GM19324 (cell line): ENCODE results near the gene SLF2.

Experiments
- ATAC-seq: cut with Tn5 transposase; IDR thresholded peaks from one replicate; pipeline ENCODE4 v1.9.1; 2021; ENCODE audit warnings: mild to moderate bottlenecking, moderate library complexity; ENCODE audit not compliant: unreplicated experiment, low FRiP score

SLF2 gene

GRCh38 chr10:100977436-100977835 is 64.7 kb downstream of the SLF2 start:
- no peak for ATAC-seq

GRCh38 chr10:100978121-100978900 is 65.5 kb downstream of the SLF2 start:
- ATAC-seq = no peak

DNA sequence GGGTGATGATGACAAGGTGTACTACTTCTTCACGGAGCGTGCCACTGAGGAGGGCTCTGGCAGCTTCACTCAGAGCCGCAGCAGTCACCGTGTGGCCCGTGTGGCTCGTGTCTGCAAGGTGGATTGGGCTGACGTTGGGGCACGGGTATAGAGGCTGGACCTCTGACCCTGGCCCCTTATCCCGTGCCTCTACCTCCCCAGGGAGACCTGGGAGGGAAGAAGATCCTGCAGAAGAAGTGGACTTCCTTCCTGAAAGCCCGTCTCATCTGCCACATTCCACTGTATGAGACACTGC is 66.1 kb downstream of the SLF2 start:
- no peak for ATAC-seq

GRCh38 chr10:100979791-100980272 is 67.1 kb downstream of the SLF2 start:
- ATAC-seq = no peak

GRCh38 chr10:100980311-100980710 is 67.5 kb downstream of the SLF2 start:
- ATAC-seq = no peak

GRCh38 chr10:100980711-100981110 is 67.9 kb downstream of the SLF2 start:
- no peak for ATAC-seq

DNA sequence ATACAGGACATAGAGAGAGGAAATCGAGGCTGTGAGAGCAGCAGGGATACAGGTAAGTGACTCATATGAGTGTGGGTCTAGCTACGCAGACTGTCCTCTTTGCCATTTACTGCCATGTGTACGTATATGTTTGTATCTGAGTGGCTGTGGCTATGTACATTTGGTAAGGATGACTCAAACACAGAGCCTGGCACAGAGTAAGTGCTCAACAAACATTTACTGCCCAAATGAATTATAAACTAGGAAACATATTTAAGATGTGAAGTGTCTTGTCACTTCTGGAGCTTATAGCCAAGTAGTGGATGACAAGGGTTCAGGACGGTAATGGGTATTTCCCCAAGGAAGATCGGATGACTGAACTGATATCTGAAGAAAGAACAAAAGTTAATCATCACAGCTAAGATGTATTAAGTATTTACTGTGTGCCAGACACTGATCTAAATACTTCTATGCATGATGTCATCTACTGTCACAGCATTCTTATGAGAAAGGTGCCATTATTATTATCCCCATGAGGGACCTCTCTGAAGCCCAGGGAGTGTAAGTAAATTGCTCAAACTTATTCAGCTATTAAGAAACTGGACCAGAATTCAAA is 68.5 kb downstream of the SLF2 start:
- ATAC-seq = no peak

DNA sequence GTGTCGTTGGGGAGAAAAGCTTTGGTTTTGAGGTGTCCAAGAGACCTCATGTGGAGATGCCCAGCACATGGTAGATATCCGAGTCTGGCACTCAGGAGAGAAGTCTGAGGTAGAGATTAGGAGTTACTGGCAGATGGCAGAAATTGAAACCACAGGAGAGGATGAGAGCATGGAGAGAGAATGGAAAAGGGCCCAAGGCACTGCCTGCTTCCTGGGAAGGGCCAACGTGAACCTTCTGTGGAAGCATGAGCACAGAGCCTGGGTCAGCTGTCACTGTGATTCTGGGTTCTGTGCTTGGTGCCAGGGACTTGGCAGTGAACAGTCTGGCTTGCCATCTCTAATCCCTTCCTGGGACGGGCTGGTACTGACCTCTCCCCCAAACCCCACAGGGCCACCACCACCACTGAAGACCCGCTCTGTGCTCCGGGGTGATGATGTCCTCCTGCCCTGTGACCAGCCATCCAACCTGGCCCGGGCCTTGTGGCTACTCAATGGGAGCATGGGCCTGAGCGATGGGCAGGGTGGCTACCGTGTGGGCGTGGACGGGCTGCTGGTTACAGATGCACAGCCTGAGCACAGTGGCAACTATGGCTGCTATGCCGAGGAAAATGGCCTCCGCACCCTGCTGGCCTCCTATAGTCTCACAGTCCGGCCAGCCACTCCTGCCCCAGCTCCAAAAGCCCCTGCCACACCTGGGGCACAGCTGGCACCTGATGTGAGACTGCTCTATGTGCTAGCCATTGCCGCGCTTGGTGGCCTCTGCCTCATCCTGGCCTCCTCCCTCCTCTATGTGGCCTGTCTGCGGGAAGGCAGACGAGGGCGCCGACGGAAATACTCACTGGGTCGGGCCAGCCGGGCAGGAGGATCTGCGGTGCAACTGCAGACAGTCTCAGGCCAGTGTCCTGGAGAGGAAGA is 70.4 kb downstream of the SLF2 start:
- no peak for ATAC-seq

DNA sequence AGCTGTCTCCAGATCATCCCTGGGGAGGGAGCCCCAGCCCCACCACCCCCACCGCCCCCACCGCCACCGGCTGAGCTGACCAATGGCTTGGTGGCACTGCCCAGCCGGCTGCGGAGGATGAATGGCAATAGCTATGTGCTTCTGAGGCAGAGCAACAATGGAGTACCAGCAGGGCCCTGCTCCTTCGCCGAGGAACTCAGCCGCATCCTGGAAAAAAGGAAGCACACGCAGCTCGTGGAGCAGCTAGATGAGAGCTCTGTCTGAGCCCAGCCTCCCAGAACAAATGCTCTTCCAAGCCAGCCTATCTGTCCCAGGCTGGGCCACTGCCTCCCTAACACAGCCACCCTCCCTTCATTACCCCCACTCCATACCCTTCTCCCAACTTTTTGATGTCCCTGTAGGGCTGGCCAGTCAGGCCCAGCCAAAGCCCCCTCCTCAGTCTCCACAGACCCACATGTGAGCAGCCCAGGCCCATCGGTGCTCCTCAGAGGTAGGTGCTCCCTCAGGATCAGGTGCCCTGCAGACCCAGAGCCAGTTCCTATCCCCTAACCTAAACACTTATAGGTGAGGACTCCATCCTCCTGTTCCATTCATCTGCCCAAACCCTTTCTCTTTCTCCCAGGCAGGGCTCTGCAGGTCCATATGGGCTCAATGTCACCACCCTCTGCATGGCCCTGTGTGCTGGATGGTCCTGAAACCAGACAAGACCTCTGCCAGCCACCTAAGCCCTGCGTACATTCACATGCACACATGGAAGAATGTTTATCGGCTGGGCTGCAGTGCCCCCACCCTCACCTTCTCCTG is 71.3 kb downstream of the SLF2 start:
- ATAC-seq = no peak

DNA sequence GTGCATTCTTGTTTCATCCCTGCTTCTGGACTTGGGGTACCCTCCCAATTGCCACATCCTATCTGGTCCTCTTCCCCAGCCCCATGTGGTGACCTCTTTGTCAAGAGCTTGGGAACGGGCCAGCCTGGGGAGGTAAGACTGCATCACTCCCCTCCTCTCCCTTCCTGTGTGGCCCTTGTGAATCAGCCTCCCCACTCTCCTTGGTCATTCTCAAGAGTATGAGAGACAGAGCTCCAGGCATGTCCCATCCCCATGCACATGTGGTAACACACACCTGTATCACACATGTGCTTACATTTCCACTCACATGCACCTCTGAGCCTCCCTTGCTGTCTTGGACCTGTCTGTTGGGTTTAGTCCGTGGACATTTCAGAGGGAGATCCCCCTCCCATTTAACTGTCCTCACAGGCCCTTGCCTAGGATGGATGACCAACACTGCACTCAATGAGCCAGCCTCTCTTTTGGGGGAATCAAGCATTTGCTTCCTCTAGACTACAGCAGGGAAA is 72.0 kb downstream of the SLF2 start:
- no peak for ATAC-seq

- ATAC-seq = no peak
Measured at GRCh38 chr10:100985336-100985735, 72.6 kb downstream of the SLF2 start.

GRCh38 chr10:100986623-100986951 is 73.8 kb downstream of the SLF2 start:
- no peak for ATAC-seq

DNA sequence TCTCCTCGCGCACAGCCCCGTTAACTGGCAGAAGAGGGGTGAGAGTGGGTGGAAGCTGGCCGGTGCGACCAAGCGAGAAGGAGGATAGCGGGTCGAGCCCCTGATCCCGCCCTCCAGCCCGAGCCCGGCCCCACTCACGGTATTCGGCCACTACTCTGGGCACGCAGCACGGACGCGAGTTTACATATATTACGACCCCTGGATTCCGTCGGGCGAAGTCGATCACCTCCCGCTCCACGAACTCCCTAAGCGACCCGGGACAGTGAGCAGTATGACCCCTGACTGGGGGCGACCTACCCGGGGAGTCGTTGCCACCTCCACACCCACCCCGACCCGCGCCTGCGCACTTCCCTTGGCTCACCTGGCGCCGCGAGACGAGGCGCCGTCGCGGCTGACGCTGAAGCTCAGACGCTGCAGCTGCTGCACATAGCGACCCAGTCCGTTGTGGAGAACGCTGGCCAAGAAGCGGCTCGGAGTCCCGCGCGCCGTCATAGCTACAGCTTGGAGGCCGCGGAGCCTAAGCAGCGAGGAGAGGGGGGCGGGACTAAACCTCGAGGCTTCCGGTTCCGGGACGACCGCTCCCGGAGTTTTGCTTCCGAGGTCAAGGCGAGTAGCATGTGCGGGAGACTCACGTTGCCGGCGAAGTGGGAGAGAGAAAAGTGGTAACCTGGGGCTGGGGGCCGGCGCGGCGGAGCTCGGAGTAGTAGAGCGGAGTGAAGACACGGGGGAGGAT is 74.4 kb downstream of the SLF2 start, which contains the start of the genes MRPL43 and TWNK:
MRPL43 (minus strand) TSS at position 546 of the 733 bp plus-strand sequence; CDS start at position 492, 54 bp downstream.
TWNK (plus strand) TSS at position 592 of the 733 bp plus-strand sequence. CDS start 668 bp downstream, outside the sequence.
- ATAC-seq = peak; percentile 79

DNA sequence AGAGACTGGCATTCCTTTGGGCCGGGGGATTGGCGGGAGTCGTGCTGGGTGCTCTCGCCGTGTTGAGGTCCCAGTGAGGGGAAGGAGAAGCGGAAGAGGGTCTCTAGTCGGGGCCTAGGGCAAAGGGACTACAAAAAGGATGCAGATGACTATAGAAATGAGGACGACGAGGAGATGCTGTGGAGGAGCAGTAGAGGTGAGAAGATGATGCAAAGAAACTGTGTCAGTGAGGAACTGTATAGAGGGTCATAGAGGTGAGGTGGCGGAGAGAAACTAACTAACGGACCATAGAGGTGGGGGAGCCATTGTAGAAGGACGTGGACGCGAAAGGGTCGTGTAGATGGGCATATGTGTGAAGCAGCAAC is 74.9 kb downstream of the SLF2 start:
- peak; percentile 5 for ATAC-seq

DNA sequence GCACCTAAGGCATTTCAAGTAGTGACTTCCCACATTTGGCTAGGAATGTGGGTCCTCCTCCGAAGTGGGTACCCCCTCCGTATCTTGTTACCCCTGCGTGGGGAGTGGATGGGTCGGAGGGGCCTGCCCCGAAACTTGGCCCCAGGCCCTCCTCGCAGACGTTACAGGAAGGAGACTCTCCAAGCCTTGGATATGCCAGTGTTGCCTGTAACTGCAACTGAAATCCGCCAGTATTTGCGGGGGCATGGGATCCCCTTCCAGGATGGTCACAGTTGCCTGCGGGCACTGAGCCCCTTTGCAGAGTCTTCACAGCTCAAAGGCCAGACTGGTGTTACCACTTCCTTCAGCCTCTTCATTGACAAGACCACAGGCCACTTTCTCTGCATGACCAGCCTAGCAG is 75.4 kb downstream of the SLF2 start:
- no peak for ATAC-seq

GRCh38 chr10:100989088-100989487 is 76.3 kb downstream of the SLF2 start:
- ATAC-seq = no peak

DNA sequence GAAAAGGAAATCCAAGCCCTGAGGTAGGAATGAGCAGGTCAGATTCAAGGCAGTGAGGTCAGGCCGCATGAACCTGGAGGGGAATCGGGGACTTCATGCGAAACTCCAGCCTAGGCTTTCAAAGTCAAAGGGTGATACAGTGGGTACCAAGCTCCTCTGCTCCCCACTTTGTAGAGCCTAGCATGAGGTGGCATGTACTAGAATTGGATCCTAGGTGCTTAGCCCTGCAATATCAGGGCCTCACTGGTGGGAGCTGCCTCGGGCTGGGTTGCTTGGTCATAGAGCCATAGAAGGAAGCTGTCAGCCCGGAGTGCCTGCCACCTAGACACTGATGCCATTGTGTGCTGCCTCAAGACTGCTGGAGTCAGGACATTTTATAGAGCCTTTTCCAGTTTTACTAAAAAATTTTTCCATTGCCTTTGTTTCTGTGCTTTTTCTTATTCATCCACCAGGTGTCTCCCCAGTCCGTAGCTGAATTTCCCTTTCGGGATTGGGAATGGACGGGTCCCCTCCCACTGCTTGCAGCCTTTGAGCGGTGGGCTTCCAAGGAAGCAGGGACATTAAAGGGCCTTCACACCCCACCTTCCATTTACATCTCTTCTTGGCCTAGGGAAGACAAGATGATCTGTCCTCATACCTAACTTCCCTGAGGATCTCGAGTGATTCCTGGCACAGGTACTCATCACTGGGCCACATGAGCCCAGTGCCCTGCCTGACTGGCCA is 81.4 kb downstream of the SLF2 start:
- ATAC-seq = no peak

- ATAC-seq = no peak
Measured at GRCh38 chr10:100995181-100995580, 82.4 kb downstream of the SLF2 start.
